ENCODE data around the gene APLNR.

DNA sequence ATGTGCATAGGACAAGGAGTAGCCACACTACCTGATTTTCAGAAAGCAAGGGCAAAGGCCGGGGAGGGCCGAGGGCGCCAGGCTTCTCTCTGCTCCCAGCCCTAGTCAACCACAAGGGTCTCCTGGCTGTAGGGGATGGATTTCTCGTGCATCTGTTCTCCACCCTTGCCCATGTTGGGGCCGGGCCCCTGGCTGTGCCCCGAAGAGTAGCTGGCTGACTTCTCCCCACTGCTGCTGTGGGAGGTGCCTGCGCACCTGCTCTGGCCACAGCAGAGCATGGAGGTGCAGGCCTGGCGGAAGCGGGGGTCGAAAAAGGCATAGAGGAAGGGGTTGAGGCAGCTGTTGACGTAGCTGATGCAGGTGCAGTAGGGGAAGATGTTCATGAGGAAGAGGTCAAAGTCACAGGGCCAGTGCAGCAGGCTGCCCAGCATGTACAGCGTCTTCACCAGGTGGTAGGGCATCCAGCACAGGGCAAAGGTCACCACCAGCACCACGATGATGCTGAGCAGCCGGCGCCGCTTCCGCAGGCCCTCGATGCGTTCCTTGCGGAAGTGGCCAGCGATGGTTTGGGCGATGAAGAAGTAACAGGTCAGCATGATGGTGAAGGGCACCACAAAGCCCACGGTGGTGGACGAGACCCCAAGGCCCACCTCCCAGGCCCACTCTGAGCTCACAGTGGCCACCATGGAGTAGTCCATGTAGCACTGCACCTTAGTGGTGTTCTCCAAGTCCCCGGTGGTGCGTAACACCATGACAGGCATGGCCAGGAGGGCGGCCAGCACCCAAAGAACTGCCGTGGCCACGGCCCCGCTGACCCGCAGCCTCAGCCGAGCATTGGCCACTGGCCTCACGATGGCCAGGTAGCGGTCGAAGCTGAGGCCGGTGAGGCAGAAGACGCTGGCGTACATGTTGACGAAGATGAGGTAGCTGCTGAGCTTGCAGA is 1.0 kb downstream of the APLNR start:
- no peak for TF ChIP-seq POLR2A (IDR thresholded peaks at IDR 0.05; ENCODE audit: low read depth, low read length)
- no peak for TF ChIP-seq TAF1 (IDR thresholded peaks at IDR 0.05; ENCODE audit: low read depth, low read length)
- no peak for TF ChIP-seq POLR2AphosphoS5 (IDR thresholded peaks at IDR 0.05; ENCODE audit: low read depth, low read length)

All from GM12891 (cell line).